NCI-H345 treated with DMSO at 0.1 percent for 48 hours (cell line): Measurements from ENCODE around the gene HBQ1.
"Not testable (repeated sequence)": the region's sequence is repeated elsewhere in the genome, so short reads cannot be mapped to it uniquely, and the experiment has no call there.

Source experiments
- DNase-seq: peaks from one replicate; lab custom pipeline; 2025; ENCODE audit not compliant: unreplicated experiment; lab: John Stamatoyannopoulos, UW

The HBQ1 gene

DNA sequence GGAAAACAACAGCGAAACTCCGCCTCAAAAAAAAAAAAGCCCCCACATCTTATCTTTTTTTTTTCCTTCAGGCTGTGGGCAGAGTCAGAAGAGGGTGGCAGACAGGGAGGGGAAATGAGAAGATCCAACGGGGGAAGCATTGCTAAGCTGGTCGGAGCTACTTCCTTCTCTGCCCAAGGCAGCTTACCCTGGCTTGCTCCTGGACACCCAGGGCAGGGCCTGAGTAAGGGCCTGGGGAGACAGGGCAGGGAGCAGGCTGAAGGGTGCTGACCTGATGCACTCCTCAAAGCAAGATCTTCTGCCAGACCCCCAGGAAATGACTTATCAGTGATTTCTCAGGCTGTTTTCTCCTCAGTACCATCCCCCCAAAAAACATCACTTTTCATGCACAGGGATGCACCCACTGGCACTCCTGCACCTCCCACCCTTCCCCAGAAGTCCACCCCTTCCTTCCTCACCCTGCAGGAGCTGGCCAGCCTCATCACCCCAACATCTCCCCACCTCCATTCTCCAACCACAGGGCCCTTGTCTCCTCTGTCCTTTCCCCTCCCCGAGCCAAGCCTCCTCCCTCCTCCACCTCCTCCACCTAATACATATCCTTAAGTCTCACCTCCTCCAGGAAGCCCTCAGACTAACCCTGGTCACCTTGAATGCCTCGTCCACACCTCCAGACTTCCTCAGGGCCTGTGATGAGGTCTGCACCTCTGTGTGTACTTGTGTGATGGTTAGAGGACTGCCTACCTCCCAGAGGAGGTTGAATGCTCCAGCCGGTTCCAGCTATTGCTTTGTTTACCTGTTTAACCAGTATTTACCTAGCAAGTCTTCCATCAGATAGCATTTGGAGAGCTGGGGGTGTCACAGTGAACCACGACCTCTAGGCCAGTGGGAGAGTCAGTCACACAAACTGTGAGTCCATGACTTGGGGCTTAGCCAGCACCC lies 5.0 kb upstream of the HBQ1 start:
- DNase-seq = no peak

GRCh38 chr16:176006-176405 lies 4.3 kb upstream of the HBQ1 start:
- not testable (repeated sequence) for DNase-seq

DNA sequence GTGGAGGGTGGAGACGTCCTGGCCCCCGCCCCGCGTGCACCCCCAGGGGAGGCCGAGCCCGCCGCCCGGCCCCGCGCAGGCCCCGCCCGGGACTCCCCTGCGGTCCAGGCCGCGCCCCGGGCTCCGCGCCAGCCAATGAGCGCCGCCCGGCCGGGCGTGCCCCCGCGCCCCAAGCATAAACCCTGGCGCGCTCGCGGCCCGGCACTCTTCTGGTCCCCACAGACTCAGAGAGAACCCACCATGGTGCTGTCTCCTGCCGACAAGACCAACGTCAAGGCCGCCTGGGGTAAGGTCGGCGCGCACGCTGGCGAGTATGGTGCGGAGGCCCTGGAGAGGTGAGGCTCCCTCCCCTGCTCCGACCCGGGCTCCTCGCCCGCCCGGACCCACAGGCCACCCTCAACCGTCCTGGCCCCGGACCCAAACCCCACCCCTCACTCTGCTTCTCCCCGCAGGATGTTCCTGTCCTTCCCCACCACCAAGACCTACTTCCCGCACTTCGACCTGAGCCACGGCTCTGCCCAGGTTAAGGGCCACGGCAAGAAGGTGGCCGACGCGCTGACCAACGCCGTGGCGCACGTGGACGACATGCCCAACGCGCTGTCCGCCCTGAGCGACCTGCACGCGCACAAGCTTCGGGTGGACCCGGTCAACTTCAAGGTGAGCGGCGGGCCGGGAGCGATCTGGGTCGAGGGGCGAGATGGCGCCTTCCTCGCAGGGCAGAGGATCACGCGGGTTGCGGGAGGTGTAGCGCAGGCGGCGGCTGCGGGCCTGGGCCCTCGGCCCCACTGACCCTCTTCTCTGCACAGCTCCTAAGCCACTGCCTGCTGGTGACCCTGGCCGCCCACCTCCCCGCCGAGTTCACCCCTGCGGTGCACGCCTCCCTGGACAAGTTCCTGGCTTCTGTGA lies 3.5 kb upstream of the HBQ1 start, which contains the start of gene HBA1:
Gene HBA1, plus strand, starts transcription at position 204 of the 906 bp plus-strand sequence. Its CDS starts 37 bp downstream, at position 241.
- not testable (repeated sequence) for DNase-seq

DNA sequence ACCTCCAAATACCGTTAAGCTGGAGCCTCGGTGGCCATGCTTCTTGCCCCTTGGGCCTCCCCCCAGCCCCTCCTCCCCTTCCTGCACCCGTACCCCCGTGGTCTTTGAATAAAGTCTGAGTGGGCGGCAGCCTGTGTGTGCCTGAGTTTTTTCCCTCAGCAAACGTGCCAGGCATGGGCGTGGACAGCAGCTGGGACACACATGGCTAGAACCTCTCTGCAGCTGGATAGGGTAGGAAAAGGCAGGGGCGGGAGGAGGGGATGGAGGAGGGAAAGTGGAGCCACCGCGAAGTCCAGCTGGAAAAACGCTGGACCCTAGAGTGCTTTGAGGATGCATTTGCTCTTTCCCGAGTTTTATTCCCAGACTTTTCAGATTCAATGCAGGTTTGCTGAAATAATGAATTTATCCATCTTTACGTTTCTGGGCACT lies 2.9 kb upstream of the HBQ1 start:
- DNase-seq = peak; percentile 100

- DNase-seq = no peak
Observed at GRCh38 chr16:177981-178667, 2.1 kb upstream of the HBQ1 start.

GRCh38 chr16:178668-179015 lies 1.6 kb upstream of the HBQ1 start:
- no peak for DNase-seq

- DNase-seq = no peak
Observed at GRCh38 chr16:179211-180092, 807 bp upstream of the HBQ1 start.

DNA sequence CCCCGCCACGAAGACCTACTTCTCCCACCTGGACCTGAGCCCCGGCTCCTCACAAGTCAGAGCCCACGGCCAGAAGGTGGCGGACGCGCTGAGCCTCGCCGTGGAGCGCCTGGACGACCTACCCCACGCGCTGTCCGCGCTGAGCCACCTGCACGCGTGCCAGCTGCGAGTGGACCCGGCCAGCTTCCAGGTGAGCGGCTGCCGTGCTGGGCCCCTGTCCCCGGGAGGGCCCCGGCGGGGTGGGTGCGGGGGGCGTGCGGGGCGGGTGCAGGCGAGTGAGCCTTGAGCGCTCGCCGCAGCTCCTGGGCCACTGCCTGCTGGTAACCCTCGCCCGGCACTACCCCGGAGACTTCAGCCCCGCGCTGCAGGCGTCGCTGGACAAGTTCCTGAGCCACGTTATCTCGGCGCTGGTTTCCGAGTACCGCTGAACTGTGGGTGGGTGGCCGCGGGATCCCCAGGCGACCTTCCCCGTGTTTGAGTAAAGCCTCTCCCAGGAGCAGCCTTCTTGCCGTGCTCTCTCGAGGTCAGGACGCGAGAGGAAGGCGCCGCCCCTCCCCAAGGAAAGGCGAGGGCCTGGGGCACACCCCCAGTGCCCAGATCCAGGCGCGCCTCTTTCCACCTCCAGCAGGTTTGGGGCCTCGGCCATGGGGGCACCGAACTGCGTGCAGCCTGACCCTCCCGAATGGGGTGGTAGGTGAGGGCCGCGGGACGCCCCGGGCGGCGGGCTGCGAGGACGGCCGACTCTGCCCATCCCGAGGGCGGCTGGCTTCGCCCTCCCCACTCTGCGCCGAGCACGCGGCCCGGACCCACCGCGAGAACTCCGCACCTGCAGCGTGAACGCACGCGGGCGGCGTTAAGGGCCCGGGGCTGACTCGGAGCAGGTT lies 664 bp downstream of the HBQ1 start:
- no peak for DNase-seq

- DNase-seq = peak; percentile 34
Observed at GRCh38 chr16:181565-182021, 1.3 kb downstream of the HBQ1 start.

- no peak for DNase-seq
Observed at GRCh38 chr16:183005-183404, 2.7 kb downstream of the HBQ1 start.

DNA sequence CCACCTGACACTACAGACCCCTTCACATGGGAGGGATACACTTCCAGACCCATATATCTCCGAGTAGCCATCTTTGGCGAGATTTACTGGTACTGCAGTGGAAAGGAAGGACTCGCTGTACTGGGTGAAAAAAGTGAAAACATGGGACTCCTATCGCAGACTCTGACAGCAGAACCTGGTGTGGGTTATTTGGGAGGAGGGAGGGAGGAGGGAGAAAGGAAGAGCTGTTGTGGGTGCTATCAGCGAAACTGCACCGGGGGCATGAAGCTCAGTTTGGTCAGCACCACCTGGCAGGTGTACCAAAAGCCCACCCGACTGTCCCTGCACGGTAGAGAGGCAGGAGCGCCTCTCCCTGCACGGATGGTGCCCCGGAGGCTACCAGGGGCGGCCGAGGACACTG lies 5.0 kb downstream of the HBQ1 start:
- no peak for DNase-seq

- no peak for DNase-seq
Observed at GRCh38 chr16:185691-186090, 5.4 kb downstream of the HBQ1 start.

DNA sequence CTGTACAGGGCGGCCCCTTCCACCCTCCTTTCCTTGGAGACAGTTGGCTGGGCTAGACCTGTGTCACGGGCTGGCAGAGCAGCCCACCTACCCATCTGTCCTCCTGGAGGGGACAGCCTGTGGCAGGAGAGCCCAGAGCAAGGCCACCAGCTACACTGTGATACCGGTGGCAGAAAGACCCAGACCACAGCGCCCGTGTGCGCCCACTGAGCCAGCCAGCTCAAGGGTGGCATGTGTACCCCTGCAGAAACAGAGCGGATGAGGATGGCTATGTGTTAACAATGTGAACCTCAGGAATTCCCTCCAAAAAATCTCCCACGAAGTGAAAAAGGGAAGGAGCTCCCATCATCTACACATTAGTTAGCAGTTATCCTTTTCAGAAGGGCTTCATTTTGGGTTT lies 7.1 kb downstream of the HBQ1 start:
- no peak for DNase-seq

GRCh38 chr16:188674-189073 lies 8.4 kb downstream of the HBQ1 start:
- DNase-seq = no peak

DNA sequence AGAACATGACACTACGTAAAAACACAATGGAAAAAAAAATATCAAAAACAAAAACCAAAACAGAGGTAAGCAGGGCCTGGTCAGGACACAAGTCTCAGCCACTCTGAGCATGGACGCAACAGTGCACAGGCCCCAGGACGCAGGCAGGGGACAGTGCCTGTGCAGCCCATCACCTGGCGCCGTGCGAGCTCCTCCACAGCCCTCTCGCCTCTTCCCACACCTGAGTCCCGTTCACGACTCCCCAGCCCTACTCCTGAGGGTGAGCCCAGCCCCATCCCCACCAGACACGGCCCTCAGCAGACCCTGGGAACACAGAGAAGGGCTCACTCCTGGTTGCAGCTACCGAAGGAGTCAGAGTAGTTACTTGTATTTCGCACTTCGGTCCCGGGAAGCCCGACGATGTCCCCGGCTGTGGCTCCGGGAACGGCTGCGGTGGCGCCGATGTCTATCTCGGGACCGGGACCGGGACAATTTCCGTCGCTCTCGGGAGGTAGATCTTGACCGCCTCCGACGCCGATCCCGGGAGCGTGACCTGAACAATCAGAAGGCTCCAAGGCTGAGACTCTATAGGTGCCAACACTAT lies 9.4 kb downstream of the HBQ1 start:
- no peak for DNase-seq

DNA sequence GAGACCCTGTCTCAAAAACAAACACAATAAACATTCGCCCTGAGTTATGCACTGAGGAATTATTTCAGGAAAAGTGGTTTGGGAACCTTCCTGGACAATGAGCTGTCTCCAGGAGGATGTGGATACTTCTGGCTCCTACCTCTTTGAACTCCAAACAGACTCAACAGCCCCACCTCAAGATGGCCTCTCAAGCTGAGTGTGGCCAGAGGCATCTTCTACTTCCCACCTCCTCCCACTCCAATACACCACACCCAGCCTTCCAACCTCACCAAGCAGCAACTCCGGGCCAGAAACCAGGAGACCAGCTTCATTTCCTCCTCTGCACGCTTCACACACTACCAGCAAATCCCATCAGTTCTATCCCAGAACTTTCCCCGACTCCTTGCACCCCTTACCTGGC lies 11.6 kb downstream of the HBQ1 start:
- no peak for DNase-seq

- DNase-seq = no peak
Observed at GRCh38 chr16:192686-193085, 12.4 kb downstream of the HBQ1 start.

GRCh38 chr16:193441-193840 lies 13.2 kb downstream of the HBQ1 start:
- DNase-seq = no peak

- no peak for DNase-seq
Observed at GRCh38 chr16:194516-194915, 14.3 kb downstream of the HBQ1 start.
